Ishikawa (cell line): ENCODE results near the gene SLC24A3.

Experiments used
- CEBPB ChIP-seq: IDR thresholded peaks from 2 replicates; pipeline ENCODE4 v1.6.1; 2012
- CREB1 ChIP-seq: IDR thresholded peaks from 2 replicates; pipeline ENCODE4 v1.6.1; 2012; ENCODE audit warnings: low read depth
- EGR1 ChIP-seq: IDR thresholded peaks from 2 replicates; pipeline ENCODE4 v1.6.1; 2012
- EP300 ChIP-seq: IDR thresholded peaks from 2 replicates; pipeline ENCODE4 v1.6.1; 2012; ENCODE audit warnings: borderline replicate concordance
- FOXM1 ChIP-seq: IDR thresholded peaks from 2 replicates; pipeline ENCODE4 v1.6.1; 2012; ENCODE audit warnings: low read depth, borderline replicate concordance
- MAX ChIP-seq: IDR thresholded peaks from 2 replicates; pipeline ENCODE4 v1.6.1; 2012
- NFIC ChIP-seq: IDR thresholded peaks from 2 replicates; pipeline ENCODE4 v1.6.1; 2012
- RAD21 ChIP-seq: IDR thresholded peaks from 2 replicates; pipeline ENCODE4 v1.6.1; 2012; ENCODE audit warnings: low read depth
- REST ChIP-seq: IDR thresholded peaks from 2 replicates; pipeline ENCODE4 v1.6.1; 2012; ENCODE audit warnings: low read depth, mild to moderate bottlenecking
- TAF1 ChIP-seq: IDR thresholded peaks from 2 replicates; pipeline ENCODE4 v1.6.1; 2012; ENCODE audit warnings: low read depth, mild to moderate bottlenecking
- TCF12 ChIP-seq: IDR thresholded peaks from 2 replicates; pipeline ENCODE4 v1.6.1; 2012; ENCODE audit warnings: low read depth
- TEAD4 ChIP-seq: IDR thresholded peaks from 2 replicates; pipeline ENCODE4 v1.6.1; 2012
- USF1 ChIP-seq: IDR thresholded peaks from 2 replicates; pipeline ENCODE4 v1.6.1; 2012
- YY1 ChIP-seq: IDR thresholded peaks from 2 replicates; pipeline ENCODE4 v1.6.1; 2012; ENCODE audit warnings: low read depth
- ZBTB7A ChIP-seq: IDR thresholded peaks from 2 replicates; pipeline ENCODE4 v1.6.1; 2012; ENCODE audit warnings: low read depth

SLC24A3 gene

GRCh38 chr20:19590382-19590781, 377.9 kb downstream of the SLC24A3 start:
- TF ChIP-seq REST (no peak), EGR1 (no peak), TEAD4 (no peak), NFIC (no peak), ZBTB7A (no peak), MAX (no peak), TCF12 (no peak), EP300 (no peak), FOXM1 (no peak), CREB1 (no peak), TAF1 (no peak), CEBPB (no peak), YY1 (no peak), USF1 (no peak), RAD21 (no peak)

GRCh38 chr20:19593762-19594161, 381.3 kb downstream of the SLC24A3 start:
- no peak for TF ChIP-seq FOXM1
- TF ChIP-seq CEBPB, result no peak
- TF ChIP-seq ZBTB7A, result no peak
- TF ChIP-seq TEAD4, result no peak
- no peak for TF ChIP-seq RAD21
- no peak for TF ChIP-seq MAX
- TF ChIP-seq TCF12, result no peak

- no peak for TF ChIP-seq RAD21
- no peak for TF ChIP-seq EP300
- no peak for TF ChIP-seq YY1
- TF ChIP-seq TEAD4, result no peak
- TF ChIP-seq USF1, result no peak
- no peak for TF ChIP-seq FOXM1
- no peak for TF ChIP-seq TAF1
- no peak for TF ChIP-seq ZBTB7A
- TF ChIP-seq CEBPB, result no peak
- no peak for TF ChIP-seq TCF12
- no peak for TF ChIP-seq NFIC
- TF ChIP-seq MAX, result no peak
- TF ChIP-seq CREB1, result no peak
- TF ChIP-seq EGR1, result no peak
- no peak for TF ChIP-seq REST
These were observed 382.5 kb downstream of the SLC24A3 start for GRCh38 chr20:19594896-19595295.

GRCh38 chr20:19598117-19598850, 385.8 kb downstream of the SLC24A3 start:
- no peak for TF ChIP-seq TCF12

GRCh38 chr20:19599200-19599599, 386.8 kb downstream of the SLC24A3 start:
- TF ChIP-seq EP300 (no peak), CEBPB (no peak), EGR1 (no peak), NFIC (no peak), FOXM1 (no peak), REST (no peak), ZBTB7A (no peak), USF1 (no peak)
